ENCODE data around the gene HSPA1L.

HSPA1L gene

GRCh38 chr6:31780507-31781243, 34.4 kb downstream of the HSPA1L start:
- no peak overlapping the region for H3K4me3 ChIP-seq (ENCODE audit: control insufficient read depth, low read depth, low read length)
- no peak for DNase-seq (ENCODE audit: low read depth)
- no peak for TF ChIP-seq CTCF (IDR thresholded peaks at IDR 0.05; ENCODE audit: control insufficient read depth, insufficient read depth, low read depth, low read length, missing control alignments)

DNA sequence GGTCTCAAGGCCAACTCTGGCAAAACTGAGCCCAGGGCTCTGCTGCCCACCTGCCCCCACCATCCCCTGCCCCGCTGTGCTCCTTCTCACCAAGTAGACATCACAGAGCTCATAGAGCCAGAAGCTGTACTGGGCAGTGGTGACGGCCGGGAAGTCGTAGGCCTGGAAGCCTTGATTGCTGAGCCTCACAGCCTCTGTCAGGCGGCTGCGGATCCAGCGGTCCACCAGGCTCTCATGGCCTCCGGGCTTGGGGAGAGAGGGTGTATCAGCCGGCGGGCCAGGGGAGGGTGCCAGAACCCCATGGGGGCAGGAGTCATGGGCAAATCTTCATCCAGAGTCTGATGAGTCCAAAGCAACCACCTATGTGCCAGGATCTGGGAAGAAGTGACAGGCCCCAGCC, 35.2 kb downstream of the HSPA1L start:
- no peak for DNase-seq (ENCODE audit: low read depth)
- TF ChIP-seq CTCF (IDR thresholded peaks at IDR 0.05; ENCODE audit: control insufficient read depth, insufficient read depth, low read depth, low read length, missing control alignments), result no peak
- no peak overlapping the region for H3K4me3 ChIP-seq (ENCODE audit: control insufficient read depth, low read depth, low read length)

- no peak for TF ChIP-seq CTCF (IDR thresholded peaks at IDR 0.05; ENCODE audit: control insufficient read depth, insufficient read depth, low read depth, low read length, missing control alignments)
- DNase-seq (ENCODE audit: low read depth), result no peak
- no peak overlapping the region for H3K4me3 ChIP-seq (ENCODE audit: control insufficient read depth, low read depth, low read length)
These were observed 35.8 kb downstream of the HSPA1L start for GRCh38 chr6:31778999-31779885.

- H3K4me3 ChIP-seq (ENCODE audit: control insufficient read depth, low read depth, low read length), result no peak overlapping the region
- no peak for TF ChIP-seq CTCF (IDR thresholded peaks at IDR 0.05; ENCODE audit: control insufficient read depth, insufficient read depth, low read depth, low read length, missing control alignments)
- no peak for DNase-seq (ENCODE audit: low read depth)
These were observed 36.9 kb downstream of the HSPA1L start for GRCh38 chr6:31778193-31778592.

GRCh38 chr6:31777667-31778050, 37.4 kb downstream of the HSPA1L start:
- no peak for DNase-seq (ENCODE audit: low read depth)
- no peak overlapping the region for H3K4me3 ChIP-seq (ENCODE audit: control insufficient read depth, low read depth, low read length)
- no peak for TF ChIP-seq CTCF (IDR thresholded peaks at IDR 0.05; ENCODE audit: control insufficient read depth, insufficient read depth, low read depth, low read length, missing control alignments)

DNA sequence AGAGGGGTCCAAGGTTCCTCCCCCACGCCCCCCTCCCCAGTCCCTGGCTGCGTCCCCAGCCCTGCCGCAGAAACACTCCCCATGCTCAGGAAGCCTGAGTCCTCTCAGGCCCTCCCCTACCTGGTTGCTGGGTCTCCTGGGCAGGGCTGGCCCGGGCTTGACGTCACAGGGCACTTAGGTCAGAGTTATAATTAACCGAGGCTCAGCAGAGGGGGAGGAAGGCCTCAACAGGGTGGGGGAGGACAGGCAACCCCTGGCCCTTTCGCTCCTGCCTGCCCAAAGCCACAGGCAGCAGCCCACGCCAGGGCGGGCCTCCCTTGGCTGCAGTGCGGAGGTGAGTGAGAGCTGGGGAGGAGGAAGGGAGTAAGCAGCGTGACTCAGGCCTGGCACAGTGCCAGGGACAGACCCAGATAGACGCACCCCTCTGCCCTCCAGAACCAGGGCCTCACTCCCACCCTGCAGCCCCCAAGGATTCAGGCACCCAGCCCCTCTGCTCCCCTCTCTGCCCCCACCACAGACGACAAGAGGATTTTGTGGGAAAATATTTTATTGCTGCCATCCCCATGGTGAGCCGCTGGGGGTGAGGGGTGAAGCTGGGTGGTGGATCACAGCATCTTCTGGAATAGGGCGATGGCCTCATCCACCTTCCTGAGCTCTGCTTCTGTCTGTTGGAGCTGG, 38.0 kb downstream of the HSPA1L start, which contains the start of gene VWA7:
Gene VWA7 (minus strand): TSS at position 340 of the 678 bp plus-strand sequence. CDS start 549 bp downstream, outside the sequence.
- no peak for DNase-seq (ENCODE audit: low read depth)
- TF ChIP-seq CTCF (IDR thresholded peaks at IDR 0.05; ENCODE audit: control insufficient read depth, insufficient read depth, low read depth, low read length, missing control alignments), result no peak
- no peak within 1 kb of the TSS for H3K4me3 ChIP-seq (ENCODE audit: control insufficient read depth, low read depth, low read length)

Measured in AG09309 (cell line).